ENCODE data around the gene TRAFD1.
"Not testable (repeated sequence)": the region's sequence is repeated elsewhere in the genome, so short reads cannot be mapped to it uniquely, and the experiment has no call there.

TRAFD1 gene

GRCh38 chr12:112158461-112159145 lies 33.2 kb downstream of the TRAFD1 start:
- not testable (repeated sequence) for H3K4me3 ChIP-seq (ENCODE audit: low read depth, low read length)

- H3K4me3 ChIP-seq (ENCODE audit: low read depth, low read length) = no peak overlapping the region
These were observed 33.8 kb downstream of the TRAFD1 start for GRCh38 chr12:112159146-112159541.

- H3K4me3 ChIP-seq (ENCODE audit: low read depth, low read length) = no peak overlapping the region
These were observed 35.3 kb downstream of the TRAFD1 start for GRCh38 chr12:112160611-112161010.

GRCh38 chr12:112161711-112162110 lies 36.4 kb downstream of the TRAFD1 start:
- H3K4me3 ChIP-seq (ENCODE audit: low read depth, low read length) = no peak overlapping the region

GRCh38 chr12:112162241-112162790 lies 37.0 kb downstream of the TRAFD1 start:
- no peak overlapping the region for H3K4me3 ChIP-seq (ENCODE audit: low read depth, low read length)

- no peak overlapping the region for H3K4me3 ChIP-seq (ENCODE audit: low read depth, low read length)
These were observed 37.7 kb downstream of the TRAFD1 start for GRCh38 chr12:112163056-112163455.

GRCh38 chr12:112163471-112163991 lies 38.2 kb downstream of the TRAFD1 start:
- H3K4me3 ChIP-seq (ENCODE audit: low read depth, low read length) = no peak overlapping the region

- no peak overlapping the region for H3K4me3 ChIP-seq (ENCODE audit: low read depth, low read length)
These were observed 38.8 kb downstream of the TRAFD1 start for GRCh38 chr12:112164011-112164660.

GRCh38 chr12:112165624-112166023 lies 40.3 kb downstream of the TRAFD1 start:
- H3K4me3 ChIP-seq (ENCODE audit: low read depth, low read length) = no peak overlapping the region

GRCh38 chr12:112166051-112167015 lies 41.0 kb downstream of the TRAFD1 start:
- no peak overlapping the region for H3K4me3 ChIP-seq (ENCODE audit: low read depth, low read length)

GRCh38 chr12:112167031-112167461 lies 41.7 kb downstream of the TRAFD1 start:
- no peak overlapping the region for H3K4me3 ChIP-seq (ENCODE audit: low read depth, low read length)

- no peak overlapping the region for H3K4me3 ChIP-seq (ENCODE audit: low read depth, low read length)
These were observed 42.6 kb downstream of the TRAFD1 start for GRCh38 chr12:112167718-112168525.

GRCh38 chr12:112168561-112168971 lies 43.2 kb downstream of the TRAFD1 start:
- no peak overlapping the region for H3K4me3 ChIP-seq (ENCODE audit: low read depth, low read length)

GRCh38 chr12:112169161-112169872 lies 44.0 kb downstream of the TRAFD1 start:
- no peak overlapping the region for H3K4me3 ChIP-seq (ENCODE audit: low read depth, low read length)

- H3K4me3 ChIP-seq (ENCODE audit: low read depth, low read length) = no peak overlapping the region
These were observed 44.6 kb downstream of the TRAFD1 start for GRCh38 chr12:112169966-112170365.

GRCh38 chr12:112170376-112170775 lies 45.0 kb downstream of the TRAFD1 start:
- no peak overlapping the region for H3K4me3 ChIP-seq (ENCODE audit: low read depth, low read length)

- H3K4me3 ChIP-seq (ENCODE audit: low read depth, low read length) = no peak overlapping the region
These were observed 45.7 kb downstream of the TRAFD1 start for GRCh38 chr12:112170971-112171596.

GRCh38 chr12:112172556-112173324 lies 47.4 kb downstream of the TRAFD1 start:
- H3K4me3 ChIP-seq (ENCODE audit: low read depth, low read length) = no peak overlapping the region

Data from iPS-11a (cell line).